Stimulated activated CD8-positive, alpha-beta memory T cell treated with anti-CD3 and anti-CD28 coated beads, Interleukin-7, amount 100 ng/mL, for 1 hour (primary cell): ENCODE measurements around the gene TNFRSF1A.

Experiments
- DNase-seq, 2 donors: peaks; one replicate each; pipeline ENCODE4 v3.0.0-alpha.2; 2020; ENCODE audit warnings: low read depth in 2 of 2

The TNFRSF1A gene

DNA sequence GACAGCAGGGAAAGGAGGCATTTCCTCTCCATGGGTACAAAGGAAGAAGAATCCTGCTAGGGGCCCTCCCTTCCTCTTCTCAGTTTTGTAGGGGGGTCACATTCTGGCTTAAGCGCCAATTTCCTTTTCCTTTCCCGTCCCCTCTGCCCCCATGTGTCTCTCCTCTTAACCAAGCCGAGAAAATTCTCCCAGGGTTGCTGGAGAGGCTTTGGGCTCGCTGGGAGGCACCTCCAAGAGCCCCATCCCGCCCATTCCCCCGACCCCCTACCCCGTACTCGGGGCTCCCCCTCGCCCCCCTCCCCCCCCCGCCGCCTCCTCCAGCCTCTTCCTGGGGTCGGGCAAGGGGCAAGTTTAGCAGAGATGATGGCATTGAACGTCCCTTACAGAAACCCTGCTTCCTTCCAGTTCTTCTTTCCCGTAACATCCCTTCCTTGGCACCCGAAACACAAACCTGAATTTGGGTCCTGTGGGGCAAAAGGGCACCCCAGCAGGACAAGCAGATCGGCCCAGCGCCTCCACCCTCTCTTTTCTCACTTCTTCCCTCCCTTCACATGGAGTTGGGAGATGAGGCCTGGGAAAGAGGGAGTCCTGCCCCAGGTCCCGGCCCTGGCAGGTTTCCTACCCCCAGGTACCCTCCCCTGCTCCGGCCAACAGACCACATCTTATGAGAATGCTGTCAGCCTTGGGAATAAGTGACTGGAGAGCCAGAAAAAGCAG lies 17.7 kb downstream of the TNFRSF1A start:
- DNase-seq = no peak

DNA sequence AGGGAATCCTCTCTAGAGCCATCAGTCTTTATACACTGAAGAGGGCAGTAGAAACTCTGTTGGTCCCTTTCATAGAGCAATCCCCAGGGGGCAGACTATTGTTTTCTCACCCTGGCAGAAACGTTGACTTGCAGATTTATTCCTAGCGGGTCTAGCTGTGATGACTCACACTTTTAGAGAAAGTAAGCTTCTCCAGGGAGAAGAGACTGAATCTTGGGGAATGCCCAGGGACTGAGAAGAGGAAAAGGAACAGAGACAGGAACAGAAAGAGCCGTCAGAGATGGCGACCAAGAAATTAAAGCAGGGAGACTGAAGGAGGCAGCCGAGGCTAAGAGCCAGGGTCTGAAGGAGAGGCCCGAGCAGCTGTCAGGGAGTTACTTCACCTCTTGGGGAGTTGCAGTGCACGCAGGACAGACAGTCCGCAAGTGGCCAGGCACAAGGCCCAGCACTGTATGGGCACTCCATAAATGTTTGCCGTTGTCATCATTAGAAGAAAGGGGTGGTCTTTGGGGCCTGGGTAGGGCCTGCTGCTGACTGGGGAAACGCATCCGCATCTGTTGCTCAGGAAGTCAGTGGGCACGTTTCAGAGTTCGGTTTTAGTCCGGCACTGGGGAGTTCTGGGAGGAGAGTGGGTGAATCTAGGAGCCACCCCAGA lies 18.4 kb downstream of the TNFRSF1A start:
- no peak for DNase-seq

- DNase-seq = no peak
Measured at GRCh38 chr12:6322969-6323339, 18.9 kb downstream of the TNFRSF1A start.

DNA sequence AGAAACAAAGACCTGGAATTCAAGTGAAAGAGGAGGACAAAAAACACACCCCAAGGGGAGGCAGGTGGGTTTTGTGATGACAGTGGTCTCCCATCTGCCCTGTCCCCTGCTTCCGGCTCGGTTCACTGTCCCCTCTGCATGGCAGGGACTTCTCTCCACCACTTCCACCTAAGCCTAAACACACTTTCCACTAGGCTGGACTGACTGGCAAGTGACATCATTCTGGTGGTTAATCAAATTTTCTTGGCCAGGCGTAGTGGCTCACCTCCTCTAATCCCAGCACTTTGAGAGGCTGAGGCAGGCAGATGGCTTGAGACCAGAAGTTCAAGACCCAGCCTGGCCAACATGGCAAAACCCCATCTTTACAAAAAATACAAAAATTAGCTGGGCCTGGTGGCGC lies 19.5 kb downstream of the TNFRSF1A start:
- no peak for DNase-seq

GRCh38 chr12:6321905-6322304 lies 20.0 kb downstream of the TNFRSF1A start:
- DNase-seq = no peak

GRCh38 chr12:6319446-6319845 lies 22.4 kb downstream of the TNFRSF1A start:
- no peak for DNase-seq

GRCh38 chr12:6318440-6318879 lies 23.4 kb downstream of the TNFRSF1A start:
- no peak for DNase-seq

GRCh38 chr12:6317693-6318439 lies 24.0 kb downstream of the TNFRSF1A start:
- no peak for DNase-seq

DNA sequence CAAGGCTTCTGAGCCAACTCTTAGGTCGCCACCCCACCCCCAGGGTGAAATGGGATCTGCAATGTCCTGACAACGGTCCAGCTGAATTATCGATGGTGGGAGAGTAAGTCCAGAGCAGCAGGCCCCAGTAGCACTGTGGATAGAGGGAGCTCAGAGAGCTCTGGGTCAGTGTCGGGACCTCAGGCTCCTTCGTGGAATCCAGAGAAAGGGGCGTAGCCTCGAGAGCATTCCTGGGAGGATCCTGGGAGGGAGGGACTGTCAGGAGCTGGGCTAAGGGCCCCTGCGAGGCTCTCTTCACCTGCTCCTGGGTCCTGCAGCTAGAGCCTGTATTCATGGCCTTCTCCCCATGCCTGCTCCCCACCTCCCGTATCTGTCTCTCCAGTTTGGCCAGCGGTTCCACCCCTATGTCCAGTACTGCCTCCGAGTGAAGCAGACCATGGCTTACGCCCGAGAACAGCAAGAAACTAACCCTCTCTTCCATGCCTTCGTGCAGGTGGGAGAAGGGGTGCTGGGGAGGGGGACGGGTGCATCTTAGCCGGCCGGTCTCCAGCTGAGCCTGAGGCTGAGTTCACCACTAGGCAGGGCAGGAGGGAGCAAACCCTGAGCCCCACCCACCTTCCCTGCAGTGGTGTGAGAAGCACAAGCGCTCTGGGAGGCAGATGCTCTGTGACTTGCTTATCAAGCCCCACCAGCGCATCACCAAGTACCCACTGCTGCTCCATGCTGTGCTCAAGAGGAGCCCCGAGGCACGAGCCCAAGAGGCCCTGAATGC lies 24.8 kb downstream of the TNFRSF1A start:
- no peak for DNase-seq

- no peak for DNase-seq
Measured at GRCh38 chr12:6315704-6316597, 25.9 kb downstream of the TNFRSF1A start.

- no peak for DNase-seq
Measured at GRCh38 chr12:6315184-6315583, 26.7 kb downstream of the TNFRSF1A start.

- no peak for DNase-seq
Measured at GRCh38 chr12:6314776-6315175, 27.1 kb downstream of the TNFRSF1A start.

- no peak for DNase-seq
Measured at GRCh38 chr12:6313326-6313940, 28.4 kb downstream of the TNFRSF1A start.

DNA sequence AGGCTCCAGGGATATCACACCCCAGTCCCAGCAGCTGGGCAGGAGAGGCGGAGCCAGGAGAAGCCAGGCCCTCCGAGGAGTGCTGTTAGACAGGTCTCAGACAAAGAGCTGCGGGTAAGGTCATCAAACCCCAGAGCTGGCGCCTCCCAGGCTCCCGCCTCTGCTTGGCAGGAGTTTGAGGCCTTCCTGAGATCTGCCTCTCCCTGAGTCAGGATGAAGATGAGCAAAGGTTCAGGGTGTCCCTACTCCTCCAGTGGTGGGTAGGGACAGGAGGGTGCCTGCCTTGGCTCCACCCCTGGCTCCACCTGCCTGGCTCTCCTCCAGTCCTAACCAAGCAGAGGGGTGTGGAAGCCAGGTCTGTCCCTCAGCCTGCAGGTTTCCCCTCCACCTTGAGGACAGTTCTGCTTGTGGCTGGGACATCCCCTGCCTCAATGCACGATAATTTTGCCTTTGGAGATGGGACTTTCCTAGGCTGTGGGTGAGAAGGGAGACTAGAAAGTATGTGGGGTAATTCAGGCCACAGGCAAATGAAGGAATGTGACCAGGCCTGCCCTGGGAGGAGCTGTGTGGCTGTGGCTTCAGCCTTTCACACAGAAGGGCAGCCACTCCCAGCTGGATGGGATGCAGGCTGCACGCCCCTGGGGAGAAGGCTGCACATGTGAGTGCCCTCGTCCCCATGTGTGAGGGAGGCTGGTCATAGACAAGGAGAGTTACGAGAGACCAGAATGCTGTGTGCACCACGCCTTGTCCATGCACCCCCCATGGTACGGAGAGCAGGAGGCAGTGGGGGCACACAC lies 29.1 kb downstream of the TNFRSF1A start:
- DNase-seq = no peak

- DNase-seq = no peak
Measured at GRCh38 chr12:6311822-6312528, 29.9 kb downstream of the TNFRSF1A start.

GRCh38 chr12:6310771-6311610 lies 30.9 kb downstream of the TNFRSF1A start:
- DNase-seq = no peak

DNA sequence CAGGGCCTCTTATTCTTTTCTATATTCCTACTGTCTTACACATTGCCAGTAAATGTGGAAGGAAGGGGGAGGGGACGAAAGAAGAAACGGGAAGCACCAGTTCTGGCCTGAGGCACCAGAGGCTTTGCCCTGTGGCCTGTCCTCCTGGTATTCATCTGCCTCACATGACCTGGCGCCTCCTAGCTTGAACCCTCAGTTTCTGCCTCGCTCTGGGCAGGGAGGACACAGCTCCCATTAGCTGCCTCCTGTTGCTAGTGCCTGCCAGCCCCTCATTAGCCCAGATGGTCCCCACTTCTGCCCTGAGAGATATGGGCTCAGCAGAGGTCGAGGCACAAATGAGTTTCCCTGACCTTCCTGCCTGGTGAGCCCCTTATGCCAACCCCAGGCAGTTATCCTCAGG lies 34.3 kb downstream of the TNFRSF1A start:
- no peak for DNase-seq

DNA sequence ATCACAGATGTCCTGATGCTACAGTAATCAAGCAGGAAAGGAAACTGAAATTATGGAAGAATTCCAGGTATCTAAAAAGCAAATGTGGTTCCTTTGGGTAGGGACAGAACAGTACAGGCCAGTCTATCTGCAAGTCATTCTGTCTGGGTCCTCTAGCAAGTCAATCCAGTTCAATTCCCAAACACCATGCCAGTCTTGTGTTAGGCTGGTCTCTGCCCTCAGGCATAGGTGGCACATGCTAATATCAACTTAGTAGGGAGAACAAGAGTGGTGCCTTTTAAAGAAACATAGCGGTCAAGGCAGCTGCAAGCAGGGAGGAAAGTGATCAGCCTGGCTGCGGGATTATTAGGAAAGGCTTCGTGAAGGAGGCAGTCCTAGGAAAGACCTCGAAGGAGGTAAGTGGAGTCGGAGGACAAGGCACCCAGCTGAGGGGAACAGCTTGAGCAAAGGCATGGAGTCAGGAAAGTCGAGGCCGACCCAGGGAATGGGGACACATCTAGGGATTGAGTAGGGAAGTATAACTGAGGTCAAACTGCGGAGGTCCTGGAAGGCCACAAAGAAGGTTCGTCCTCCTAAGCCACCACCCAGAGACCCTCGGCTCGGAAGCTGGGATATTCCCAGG lies 35.2 kb downstream of the TNFRSF1A start:
- DNase-seq = no peak
